ENCODE results near the gene FBXO44. TPM values are rescaled to one million over a fixed set of nuclear protein-coding genes. Genes with fewer than 3 reads are reported as not detected.
A peak's percentile ranks its signal among the peaks of the same experiment; 100 is the strongest.

Gene FBXO44
- total and polyA plus RNA-seq, 7 experiments from 2014 or later: 11.3 to 67.1 (median 35.5) TPM

DNA sequence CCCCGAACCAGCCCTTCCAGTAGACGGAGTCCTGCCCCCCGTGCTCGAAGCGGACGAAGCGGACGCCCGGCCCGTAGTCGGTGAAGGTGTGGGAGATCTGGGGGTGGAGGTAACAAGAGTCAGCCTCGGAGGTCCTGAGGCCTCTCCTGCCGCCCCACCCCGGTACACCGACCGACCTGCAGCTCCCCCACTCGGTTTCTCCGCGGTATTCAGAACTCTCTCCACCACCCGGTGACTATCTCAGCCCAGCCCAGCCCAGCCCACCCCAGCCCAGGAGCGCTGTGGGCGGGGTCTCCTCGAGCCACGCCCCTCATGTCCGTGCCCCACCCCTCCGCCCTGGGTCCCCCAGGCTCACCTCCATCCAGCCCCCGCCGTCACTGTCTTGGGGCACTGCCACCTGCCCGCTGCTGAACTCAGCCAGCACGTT is 5.9 kb upstream of the FBXO44 start:
- Histone ChIP-seq H3K4me1 (ENCODE audit: control insufficient read depth in 2 of 2, insufficient read depth in 2 of 2, low read length in 2 of 2) (peaks cover 9 to 19% of the 10 kb centered on the region in 2 donors), H3K36me3 (ENCODE audit: control insufficient read depth in 2 of 3, insufficient read depth in 3 of 3, low read length in 3 of 3) (no peaks in the 10 kb centered on the region), H3K4me3 (ENCODE audit: low read length) (no peak overlapping the region), H3K27ac (ENCODE audit: low read depth, low read length) (no peak overlapping the region), H3K27me3 (ENCODE audit: control insufficient read depth in 2 of 2, insufficient read depth in 2 of 2, low read length in 2 of 2) (no peaks in the 10 kb centered on the region), H3K9me3 (ENCODE audit: control insufficient read depth in 2 of 3, low read length in 3 of 3) (no peaks in the 10 kb centered on the region)
- intact Hi-C loops (cut with micrococcal nuclease): loop anchor here in 1 of 2 donors (10.0 kb wide), 1 partner anchor 174 kb away; the partner anchor contains the start of gene DISP3
- H3K27me3 Mint-ChIP-seq: peaks cover 0 to 21% (median 0%) of the 10 kb centered on the region in 5 donors
- ATAC-seq (peak; percentile 65), DNase-seq (peak in 6 of 9 donors; percentile 24 to 59 (median 32))
- H3K4me3 Mint-ChIP-seq: peak overlapping the region in 9 of 10 donors; percentile 20 to 76 (median 47)
- no peaks in the 10 kb centered on the region for H3K36me3 Mint-ChIP-seq
- ChIA-PET POLR2A (no interaction called here), CTCF (interaction anchor here (1.0 to 2.7 kb wide), 3 partner anchors 33 to 611 kb away, joined by 3 to 18 read pairs (median 6); partner anchors contain the start of gene MAD2L2)
- H3K27ac Mint-ChIP-seq: no peak overlapping the region
- H3K4me1 Mint-ChIP-seq: peaks cover 11 to 40% (median 20%) of the 10 kb centered on the region in 7 donors
- no peaks in the 10 kb centered on the region for H3K9me3 Mint-ChIP-seq

DNA sequence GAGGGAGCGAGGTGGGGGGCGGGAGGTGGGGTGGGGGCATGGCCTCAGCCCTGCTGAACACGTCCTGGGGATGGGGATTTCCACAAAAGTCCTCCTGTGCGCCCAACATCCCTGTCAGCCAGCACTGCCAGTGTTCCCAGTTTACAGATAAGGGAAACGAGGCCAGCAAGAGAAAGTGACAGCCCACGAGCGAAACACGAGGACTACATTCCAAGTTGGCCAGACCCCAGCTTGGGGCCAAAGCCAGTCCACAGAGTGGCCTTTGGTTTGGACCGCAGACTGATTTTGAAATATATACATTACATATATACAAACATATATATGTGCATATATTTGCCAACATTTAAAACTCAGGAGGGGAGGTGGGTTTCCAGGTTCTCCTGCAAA is 5.4 kb upstream of the FBXO44 start:
- intact Hi-C loops (cut with micrococcal nuclease): loop anchor here in 1 of 2 donors (10.0 kb wide), 1 partner anchor 174 kb away; the partner anchor contains the start of gene DISP3
- peaks cover 0 to 21% (median 0%) of the 10 kb centered on the region in 5 donors for H3K27me3 Mint-ChIP-seq
- no peak for ATAC-seq
- no peaks in the 10 kb centered on the region for H3K27me3 ChIP-seq (ENCODE audit: control insufficient read depth in 2 of 2, insufficient read depth in 2 of 2, low read length in 2 of 2)
- DNase-seq: no peak
- H3K36me3 Mint-ChIP-seq: no peaks in the 10 kb centered on the region
- no peaks in the 10 kb centered on the region for H3K9me3 ChIP-seq (ENCODE audit: control insufficient read depth in 2 of 3, low read length in 3 of 3)
- POLR2A ChIA-PET: interaction anchor here (0.6 to 2.6 kb wide), 2 partner anchors 61 to 71 kb away, joined by 3 to 28 read pairs; no protein-coding TSS in a partner anchor
- no peak overlapping the region for H3K27ac ChIP-seq (ENCODE audit: low read depth, low read length)
- H3K4me1 Mint-ChIP-seq: peaks cover 11 to 40% (median 20%) of the 10 kb centered on the region in 7 donors
- no peak overlapping the region for H3K4me3 ChIP-seq (ENCODE audit: low read length)
- CTCF ChIA-PET: interaction anchor here (0.7 to 2.7 kb wide), 3 partner anchors 32 to 427 kb away, joined by 3 to 18 read pairs (median 6); partner anchors contain the start of gene MAD2L2
- H3K36me3 ChIP-seq (ENCODE audit: control insufficient read depth in 2 of 3, insufficient read depth in 3 of 3, low read length in 3 of 3): no peaks in the 10 kb centered on the region
- peak overlapping the region in 1 of 9 donors; percentile 28 for H3K27ac Mint-ChIP-seq
- no peaks in the 10 kb centered on the region for H3K9me3 Mint-ChIP-seq
- peaks cover 9 to 19% of the 10 kb centered on the region in 2 donors for H3K4me1 ChIP-seq (ENCODE audit: control insufficient read depth in 2 of 2, insufficient read depth in 2 of 2, low read length in 2 of 2)
- peak overlapping the region in 8 of 10 donors; percentile 12 to 77 (median 52) for H3K4me3 Mint-ChIP-seq

DNA sequence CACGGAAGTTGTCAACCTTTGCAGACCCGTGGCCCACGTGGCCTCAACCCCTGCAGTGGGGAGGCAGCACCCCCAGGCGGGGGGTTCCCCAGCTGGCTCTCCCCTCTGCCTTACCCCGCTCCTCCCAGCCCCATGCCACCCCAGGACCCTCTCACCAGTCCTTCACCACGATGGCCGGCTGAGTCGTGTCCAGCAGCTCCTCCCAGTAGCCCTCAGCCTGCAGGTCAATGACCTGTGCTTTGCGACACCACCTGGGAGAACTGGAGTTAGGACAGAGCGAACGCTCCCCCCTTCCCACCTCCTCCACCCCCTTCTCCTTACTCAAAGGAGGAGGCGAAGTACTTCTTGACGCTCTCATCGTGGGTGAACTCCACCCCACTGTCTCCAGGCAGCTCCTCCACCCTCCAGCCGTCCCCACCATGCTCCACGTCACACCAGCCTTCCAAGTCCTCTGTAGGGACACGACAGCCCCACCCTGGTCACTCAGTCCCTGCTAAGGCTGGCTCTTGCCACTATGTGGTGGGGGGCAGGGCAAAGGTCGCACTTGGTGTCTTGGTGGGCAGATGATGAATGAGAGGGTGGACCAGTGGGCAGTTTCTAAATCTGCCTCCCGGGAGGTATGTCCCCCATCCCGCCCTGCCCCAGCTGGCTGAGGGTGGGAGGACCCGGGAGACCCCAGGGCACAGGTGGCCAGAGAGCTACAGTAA is 4.9 kb upstream of the FBXO44 start:
- Mint-ChIP-seq H3K9me3 (no peaks in the 10 kb centered on the region), H3K4me1 (peaks cover 11 to 40% (median 20%) of the 10 kb centered on the region in 7 donors), H3K36me3 (no peaks in the 10 kb centered on the region), H3K27ac (peak overlapping the region in 2 of 9 donors; percentile 65 to 77), H3K27me3 (peaks cover 0 to 21% (median 0%) of the 10 kb centered on the region in 5 donors), H3K4me3 (peak overlapping the region; percentile 17 to 80 (median 54))
- ATAC-seq (no peak), DNase-seq (peak in 1 of 9 donors; percentile 13)
- Histone ChIP-seq H3K27ac (ENCODE audit: low read depth, low read length) (no peak overlapping the region), H3K4me1 (ENCODE audit: control insufficient read depth in 2 of 2, insufficient read depth in 2 of 2, low read length in 2 of 2) (peaks cover 9 to 19% of the 10 kb centered on the region in 2 donors), H3K4me3 (ENCODE audit: low read length) (peak overlapping the region; percentile 43), H3K27me3 (ENCODE audit: control insufficient read depth in 2 of 2, insufficient read depth in 2 of 2, low read length in 2 of 2) (no peaks in the 10 kb centered on the region), H3K36me3 (ENCODE audit: control insufficient read depth in 2 of 3, insufficient read depth in 3 of 3, low read length in 3 of 3) (no peaks in the 10 kb centered on the region), H3K9me3 (ENCODE audit: control insufficient read depth in 2 of 3, low read length in 3 of 3) (no peaks in the 10 kb centered on the region)
- ChIA-PET CTCF (interaction anchor here (0.6 to 2.7 kb wide), 10 partner anchors 15 to 612 kb away, joined by 3 to 18 read pairs (median 3); partner anchors contain the start of gene MAD2L2), POLR2A (interaction anchor here (0.6 to 2.6 kb wide), 3 partner anchors 61 to 175 kb away, joined by 3 to 28 read pairs (median 3); no protein-coding TSS in a partner anchor)
- intact Hi-C loops (cut with micrococcal nuclease): loop anchor here (1.0 to 10.0 kb wide), 8 partner anchors 70 to 370 kb away; partner anchors contain the start of genes CLCN6 (in 2 of the 2), MTHFR (in 2 of the 2), DISP3 (in 1 of the 2) and MIIP (in 1 of the 2)

DNA sequence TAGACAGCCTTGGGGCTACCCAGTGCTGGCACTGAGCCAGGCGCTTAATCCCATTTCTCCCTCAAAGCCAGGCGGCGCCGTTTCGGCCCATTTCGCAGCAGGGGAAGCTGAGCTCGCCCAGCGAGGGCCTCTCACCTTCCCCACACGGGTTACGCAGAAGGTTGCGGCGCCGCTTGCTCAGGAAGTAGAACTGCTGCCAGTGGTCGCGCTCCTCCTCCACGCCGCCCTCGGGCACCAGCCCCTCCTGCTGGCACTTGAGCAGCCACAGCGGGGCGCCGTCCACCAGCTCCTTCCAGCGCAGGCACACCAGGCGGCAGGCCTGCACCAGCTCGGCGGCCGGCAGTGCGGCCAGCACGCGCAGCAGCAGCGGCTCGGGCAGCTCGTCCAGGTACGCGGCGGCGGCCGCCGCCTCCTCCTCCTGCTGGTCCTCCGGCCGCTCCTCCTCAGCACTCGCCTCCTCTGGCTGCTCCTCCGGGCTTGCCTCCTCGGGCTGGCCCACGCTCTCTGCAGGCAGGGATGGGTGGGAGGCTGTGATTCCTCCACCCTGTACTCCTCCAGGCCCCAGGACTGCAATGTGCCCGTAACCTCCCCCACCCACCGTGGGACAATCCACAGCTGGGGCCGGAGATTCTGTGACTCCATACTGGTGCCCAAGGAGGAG is 4.2 kb upstream of the FBXO44 start:
- Mint-ChIP-seq H3K36me3 (no peaks in the 10 kb centered on the region), H3K27me3 (peaks cover 0 to 21% (median 0%) of the 10 kb centered on the region in 5 donors), H3K4me1 (peaks cover 13 to 42% (median 23%) of the 10 kb centered on the region in 7 donors), H3K9me3 (no peaks in the 10 kb centered on the region), H3K4me3 (peak overlapping the region; percentile 30 to 83 (median 75)), H3K27ac (peak overlapping the region in 5 of 9 donors; percentile 38 to 78 (median 55))
- peaks cover 0 to 3% (median 0%) of the 10 kb centered on the region in 3 experiments for H3K36me3 ChIP-seq (ENCODE audit: control insufficient read depth in 2 of 3, insufficient read depth in 3 of 3, low read length in 3 of 3)
- no peak overlapping the region for H3K27ac ChIP-seq (ENCODE audit: low read depth, low read length)
- H3K4me1 ChIP-seq (ENCODE audit: control insufficient read depth in 2 of 2, insufficient read depth in 2 of 2, low read length in 2 of 2): peaks cover 11 to 22% of the 10 kb centered on the region in 2 donors
- intact Hi-C loops (cut with micrococcal nuclease): loop anchor here (1.0 to 10.0 kb wide), 7 partner anchors 69 to 369 kb away; partner anchors contain the start of genes CLCN6 (in 2 of the 2), MTHFR (in 2 of the 2) and MIIP (in 1 of the 2)
- CTCF ChIA-PET: interaction anchor here (0.5 to 2.7 kb wide), 11 partner anchors 8 to 613 kb away, joined by 3 to 18 read pairs (median 3); no protein-coding TSS in a partner anchor
- peak; percentile 56 to 74 (median 68) for DNase-seq
- peak; percentile 77 for ATAC-seq
- peak overlapping the region; percentile 43 for H3K4me3 ChIP-seq (ENCODE audit: low read length)
- no peaks in the 10 kb centered on the region for H3K27me3 ChIP-seq (ENCODE audit: control insufficient read depth in 2 of 2, insufficient read depth in 2 of 2, low read length in 2 of 2)
- POLR2A ChIA-PET: interaction anchor here (0.7 to 2.6 kb wide), 4 partner anchors 69 to 383 kb away, joined by 3 to 28 read pairs (median 3); no protein-coding TSS in a partner anchor
- no peaks in the 10 kb centered on the region for H3K9me3 ChIP-seq (ENCODE audit: control insufficient read depth in 2 of 3, low read length in 3 of 3)

DNA sequence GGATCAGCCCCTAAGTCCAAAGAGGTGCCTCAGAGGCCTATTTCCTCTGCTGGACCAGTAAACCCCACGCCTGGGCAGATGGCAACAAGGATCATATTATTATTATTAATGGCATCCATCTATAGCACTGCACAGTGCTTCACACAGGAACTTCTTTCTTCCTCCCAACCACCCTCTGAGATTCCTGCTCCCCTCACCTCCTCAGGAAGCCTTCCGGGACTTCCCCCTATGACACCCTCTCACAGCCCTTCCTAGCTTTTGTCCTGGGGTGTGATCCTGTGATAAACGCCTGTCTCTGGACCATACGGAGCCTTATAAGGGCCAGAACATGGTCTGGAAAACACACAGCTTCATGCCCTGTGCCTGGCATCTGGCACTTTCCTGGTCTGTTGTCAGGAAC is 3.7 kb upstream of the FBXO44 start:
- no peak for DNase-seq
- H3K27ac Mint-ChIP-seq: peak overlapping the region in 6 of 9 donors; percentile 13 to 78 (median 54)
- CTCF ChIA-PET: interaction anchor here (0.5 to 2.7 kb wide), 11 partner anchors 8 to 613 kb away, joined by 3 to 18 read pairs (median 3); no protein-coding TSS in a partner anchor
- Histone ChIP-seq H3K36me3 (ENCODE audit: control insufficient read depth in 2 of 3, insufficient read depth in 3 of 3, low read length in 3 of 3) (peaks cover 0 to 3% (median 0%) of the 10 kb centered on the region in 3 experiments), H3K27me3 (ENCODE audit: control insufficient read depth in 2 of 2, insufficient read depth in 2 of 2, low read length in 2 of 2) (no peaks in the 10 kb centered on the region), H3K27ac (ENCODE audit: low read depth, low read length) (no peak overlapping the region), H3K4me3 (ENCODE audit: low read length) (peak overlapping the region; percentile 43), H3K9me3 (ENCODE audit: control insufficient read depth in 2 of 3, low read length in 3 of 3) (no peaks in the 10 kb centered on the region), H3K4me1 (ENCODE audit: control insufficient read depth in 2 of 2, insufficient read depth in 2 of 2, low read length in 2 of 2) (peaks cover 16 to 28% of the 10 kb centered on the region in 2 donors)
- POLR2A ChIA-PET: interaction anchor here (0.7 to 2.6 kb wide), 3 partner anchors 69 to 384 kb away, joined by 3 to 28 read pairs (median 3); no protein-coding TSS in a partner anchor
- no peak for ATAC-seq
- H3K4me1 Mint-ChIP-seq: peaks cover 19 to 48% (median 28%) of the 10 kb centered on the region in 7 donors
- H3K9me3 Mint-ChIP-seq: no peaks in the 10 kb centered on the region
- intact Hi-C loops (cut with micrococcal nuclease): loop anchor here (5.0 to 10.0 kb wide), 4 partner anchors 154 to 256 kb away; partner anchors contain the start of genes CLCN6 (in 2 of the 2) and MTHFR (in 2 of the 2)
- H3K36me3 Mint-ChIP-seq: peaks cover 0 to 2% (median 0%) of the 10 kb centered on the region in 5 donors
- peaks cover 0 to 21% (median 0%) of the 10 kb centered on the region in 5 donors for H3K27me3 Mint-ChIP-seq
- peak overlapping the region; percentile 30 to 83 (median 75) for H3K4me3 Mint-ChIP-seq
